ENCODE measurements around the gene UBE2L5.
A peak's percentile ranks its signal among the peaks of the same experiment; 100 is the strongest.
"Not testable (repeated sequence)": the region's sequence is repeated elsewhere in the genome, so short reads cannot be mapped to it uniquely, and the experiment has no call there.

Gene UBE2L5

DNA sequence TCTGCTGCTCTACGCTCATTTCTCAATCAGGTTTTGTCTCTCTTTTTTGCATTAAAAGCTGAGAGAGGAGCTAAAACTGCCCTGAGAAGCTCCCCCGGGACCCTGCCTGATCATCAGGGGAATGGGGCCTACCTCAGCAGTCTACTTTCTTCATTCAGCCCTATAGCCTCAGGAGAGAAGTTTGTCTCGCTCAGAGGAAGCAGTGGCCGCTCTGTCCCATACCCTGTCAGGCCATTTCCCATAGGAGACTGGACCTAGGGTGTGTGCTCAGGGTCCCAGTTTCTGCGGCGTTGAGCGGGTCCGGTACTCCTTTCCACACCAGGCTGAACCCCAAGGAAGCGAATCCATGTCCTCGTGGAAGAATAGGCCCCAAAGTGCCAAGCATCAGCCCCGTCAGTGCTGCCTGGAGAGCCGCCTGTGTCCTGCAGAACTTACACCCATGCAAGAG is 21.7 kb downstream of the UBE2L5 start:
- Histone ChIP-seq H3K4me2 (ENCODE audit: low read length) (peak overlapping the region; percentile 54), H3K27ac (ENCODE audit: low read length) (peak overlapping the region; percentile 12; the same call in 1 of the 2 replicates), H3K27me3 (ENCODE audit: low read depth, low read length) (peaks cover 30% of the 10 kb centered on the region), H3K4me3 (ENCODE audit: low read length) (peak overlapping the region; percentile 26), H3K9ac (ENCODE audit: low read length) (no peak overlapping the region), H2AFZ (ENCODE audit: low read depth, low read length) (peak overlapping the region; percentile 62), H3K36me3 (replicated peaks; ENCODE audit: low read depth, low read length) (no peaks in the 10 kb centered on the region), H4K20me1 (ENCODE audit: insufficient read depth, low read length) (no peaks in the 10 kb centered on the region), H3K9me3 (ENCODE audit: insufficient read depth, low read length) (no peaks in the 10 kb centered on the region), H3K4me1 (ENCODE audit: low read length) (peaks cover 25% of the 10 kb centered on the region), H3K79me2 (ENCODE audit: low read length) (no peaks in the 10 kb centered on the region)
- no peak for TF ChIP-seq EZH2phosphoT487 (IDR thresholded peaks at IDR 0.05; ENCODE audit: low read depth)
- TF ChIP-seq, protein P1, sequence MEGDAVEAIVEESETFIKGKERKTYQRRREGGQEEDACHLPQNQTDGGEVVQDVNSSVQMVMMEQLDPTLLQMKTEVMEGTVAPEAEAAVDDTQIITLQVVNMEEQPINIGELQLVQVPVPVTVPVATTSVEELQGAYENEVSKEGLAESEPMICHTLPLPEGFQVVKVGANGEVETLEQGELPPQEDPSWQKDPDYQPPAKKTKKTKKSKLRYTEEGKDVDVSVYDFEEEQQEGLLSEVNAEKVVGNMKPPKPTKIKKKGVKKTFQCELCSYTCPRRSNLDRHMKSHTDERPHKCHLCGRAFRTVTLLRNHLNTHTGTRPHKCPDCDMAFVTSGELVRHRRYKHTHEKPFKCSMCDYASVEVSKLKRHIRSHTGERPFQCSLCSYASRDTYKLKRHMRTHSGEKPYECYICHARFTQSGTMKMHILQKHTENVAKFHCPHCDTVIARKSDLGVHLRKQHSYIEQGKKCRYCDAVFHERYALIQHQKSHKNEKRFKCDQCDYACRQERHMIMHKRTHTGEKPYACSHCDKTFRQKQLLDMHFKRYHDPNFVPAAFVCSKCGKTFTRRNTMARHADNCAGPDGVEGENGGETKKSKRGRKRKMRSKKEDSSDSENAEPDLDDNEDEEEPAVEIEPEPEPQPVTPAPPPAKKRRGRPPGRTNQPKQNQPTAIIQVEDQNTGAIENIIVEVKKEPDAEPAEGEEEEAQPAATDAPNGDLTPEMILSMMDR (IDR thresholded peaks at IDR 0.05; ENCODE audit: low read depth, low read length) = no peak

- Histone ChIP-seq H3K9me3 (ENCODE audit: insufficient read depth, low read length) (no peaks in the 10 kb centered on the region), H3K4me2 (ENCODE audit: low read length) (peak overlapping the region; percentile 52), H3K4me1 (ENCODE audit: low read length) (peaks cover 25% of the 10 kb centered on the region), H3K9ac (ENCODE audit: low read length) (no peak overlapping the region), H3K27me3 (ENCODE audit: low read depth, low read length) (peaks cover 30% of the 10 kb centered on the region), H3K4me3 (ENCODE audit: low read length) (peak overlapping the region; percentile 62; the same call in 1 of the 2 replicates), H3K36me3 (replicated peaks; ENCODE audit: low read depth, low read length) (no peaks in the 10 kb centered on the region), H3K79me2 (ENCODE audit: low read length) (no peaks in the 10 kb centered on the region), H4K20me1 (ENCODE audit: insufficient read depth, low read length) (no peaks in the 10 kb centered on the region), H2AFZ (ENCODE audit: low read depth, low read length) (no peak overlapping the region), H3K27ac (ENCODE audit: low read length) (no peak overlapping the region)
- TF ChIP-seq EZH2phosphoT487 (IDR thresholded peaks at IDR 0.05; ENCODE audit: low read depth) = no peak
- TF ChIP-seq, protein P1 (IDR thresholded peaks at IDR 0.05; ENCODE audit: low read depth, low read length) = no peak
Measured at GRCh38 chr13:30446126-30446500, 23.8 kb downstream of the UBE2L5 start.

- Histone ChIP-seq H3K36me3 (replicated peaks; ENCODE audit: low read depth, low read length) (no peaks in the 10 kb centered on the region), H3K27me3 (ENCODE audit: low read depth, low read length) (peaks cover 30% of the 10 kb centered on the region), H3K27ac (ENCODE audit: low read length) (no peak overlapping the region), H3K4me2 (ENCODE audit: low read length) (no peak overlapping the region), H3K4me3 (ENCODE audit: low read length) (no peak overlapping the region), H4K20me1 (ENCODE audit: insufficient read depth, low read length) (no peaks in the 10 kb centered on the region), H2AFZ (ENCODE audit: low read depth, low read length) (no peak overlapping the region), H3K9me3 (ENCODE audit: insufficient read depth, low read length) (no peaks in the 10 kb centered on the region), H3K79me2 (ENCODE audit: low read length) (no peaks in the 10 kb centered on the region), H3K9ac (ENCODE audit: low read length) (no peak overlapping the region), H3K4me1 (ENCODE audit: low read length) (peaks cover 21% of the 10 kb centered on the region)
- TF ChIP-seq, protein P1 (IDR thresholded peaks at IDR 0.05; ENCODE audit: low read depth, low read length) = no peak
- TF ChIP-seq EZH2phosphoT487 (IDR thresholded peaks at IDR 0.05; ENCODE audit: low read depth) = no peak
Measured at GRCh38 chr13:30448441-30448840, 26.1 kb downstream of the UBE2L5 start.

DNA sequence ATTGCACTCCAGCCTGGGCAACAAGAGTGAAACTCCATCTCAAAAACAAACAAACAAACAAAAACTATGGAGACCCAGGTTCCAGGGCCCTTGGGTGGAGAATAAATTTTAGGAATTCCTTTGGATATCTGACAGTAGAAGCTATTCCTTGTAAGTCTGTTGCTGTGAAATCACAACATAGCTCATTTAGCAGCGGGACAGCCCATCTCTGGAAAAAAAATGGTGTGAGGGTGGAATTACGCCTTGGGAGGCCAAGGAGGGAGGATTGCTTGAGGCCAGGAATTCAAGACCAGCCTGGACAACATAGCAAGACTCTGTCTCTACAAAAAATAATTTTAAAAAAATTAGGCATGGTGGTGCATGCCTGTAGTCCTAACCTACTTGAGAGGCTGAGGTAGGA is 27.8 kb downstream of the UBE2L5 start:
- H3K79me2 ChIP-seq (ENCODE audit: low read length) = no peaks in the 10 kb centered on the region
- H3K4me3 ChIP-seq (ENCODE audit: low read length) = no peak overlapping the region
- peaks cover 23% of the 10 kb centered on the region for H3K27me3 ChIP-seq (ENCODE audit: low read depth, low read length)
- H3K4me2 ChIP-seq (ENCODE audit: low read length) = no peak overlapping the region
- H3K27ac ChIP-seq (ENCODE audit: low read length) = no peak overlapping the region
- H2AFZ ChIP-seq (ENCODE audit: low read depth, low read length) = no peak overlapping the region
- no peaks in the 10 kb centered on the region for H4K20me1 ChIP-seq (ENCODE audit: insufficient read depth, low read length)
- TF ChIP-seq EZH2phosphoT487 (IDR thresholded peaks at IDR 0.05; ENCODE audit: low read depth) = no peak
- TF ChIP-seq, protein P1 (IDR thresholded peaks at IDR 0.05; ENCODE audit: low read depth, low read length) = no peak
- no peaks in the 10 kb centered on the region for H3K9me3 ChIP-seq (ENCODE audit: insufficient read depth, low read length)
- H3K36me3 ChIP-seq (replicated peaks; ENCODE audit: low read depth, low read length) = no peaks in the 10 kb centered on the region
- H3K4me1 ChIP-seq (ENCODE audit: low read length) = peaks cover 16% of the 10 kb centered on the region
- no peak overlapping the region for H3K9ac ChIP-seq (ENCODE audit: low read length)

GRCh38 chr13:30451476-30451875 is 29.2 kb downstream of the UBE2L5 start:
- H3K27ac ChIP-seq (ENCODE audit: low read length); H3K27me3 ChIP-seq (ENCODE audit: low read depth, low read length); H3K4me1 ChIP-seq (ENCODE audit: low read length); H2AFZ ChIP-seq (ENCODE audit: low read depth, low read length); H4K20me1 ChIP-seq (ENCODE audit: insufficient read depth, low read length); H3K36me3 ChIP-seq (replicated peaks; ENCODE audit: low read depth, low read length); H3K79me2 ChIP-seq (ENCODE audit: low read length); H3K4me3 ChIP-seq (ENCODE audit: low read length); H3K9me3 ChIP-seq (ENCODE audit: insufficient read depth, low read length); H3K9ac ChIP-seq (ENCODE audit: low read length); H3K4me2 ChIP-seq (ENCODE audit: low read length): not testable (repeated sequence)

Data from OCI-LY3 (cell line).